Measurements from ENCODE around the gene SDR9C7.
"Not testable (repeated sequence)": the region's sequence is repeated elsewhere in the genome, so short reads cannot be mapped to it uniquely, and the experiment has no call there.

DNA sequence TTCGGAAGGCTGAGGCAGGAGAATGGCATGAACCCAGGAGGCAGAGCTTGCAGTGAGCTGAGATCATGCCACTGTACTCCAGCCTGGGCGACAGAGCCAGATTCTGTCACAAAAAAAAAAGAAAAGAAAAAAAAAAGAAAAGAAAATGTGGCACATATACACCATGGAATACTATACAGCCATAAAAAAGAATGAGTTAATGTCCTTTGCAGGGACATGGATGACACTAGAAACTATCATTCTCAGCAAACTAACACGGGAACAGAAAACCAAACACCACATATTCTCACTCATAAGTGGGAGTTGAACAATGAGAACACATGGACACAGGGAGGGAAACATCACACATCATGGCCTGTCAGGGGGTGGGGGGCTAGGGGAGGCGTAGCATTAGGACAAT lies 43.2 kb upstream of the SDR9C7 start:
- TF ChIP-seq, protein P1, sequence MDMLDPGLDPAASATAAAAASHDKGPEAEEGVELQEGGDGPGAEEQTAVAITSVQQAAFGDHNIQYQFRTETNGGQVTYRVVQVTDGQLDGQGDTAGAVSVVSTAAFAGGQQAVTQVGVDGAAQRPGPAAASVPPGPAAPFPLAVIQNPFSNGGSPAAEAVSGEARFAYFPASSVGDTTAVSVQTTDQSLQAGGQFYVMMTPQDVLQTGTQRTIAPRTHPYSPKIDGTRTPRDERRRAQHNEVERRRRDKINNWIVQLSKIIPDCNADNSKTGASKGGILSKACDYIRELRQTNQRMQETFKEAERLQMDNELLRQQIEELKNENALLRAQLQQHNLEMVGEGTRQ (IDR thresholded peaks at IDR 0.05; ENCODE audit: low read length) = not testable (repeated sequence)
- not testable (repeated sequence) for TF ChIP-seq SIN3A (conservative IDR thresholded peaks at IDR 0.05 in 1 of 2, IDR thresholded peaks at IDR 0.05 in 1 of 2; ENCODE audit: low read depth in 1 of 2, low read length in 2 of 2); POLR2AphosphoS5 (IDR thresholded peaks at IDR 0.05; ENCODE audit: low read depth, low read length); CTCF (IDR thresholded peaks at IDR 0.05; ENCODE audit: control extremely low read depth in 1 of 3, insufficient read depth in 1 of 3, low read depth in 1 of 3, low read length in 3 of 3); EZH2 (IDR thresholded peaks at IDR 0.05; ENCODE audit: low read depth, low read length, severe bottlenecking); CHD2 (IDR thresholded peaks at IDR 0.05; ENCODE audit: low read length); TEAD4 (IDR thresholded peaks at IDR 0.05; ENCODE audit: low read depth, low read length); EGR1 (IDR thresholded peaks at IDR 0.05; ENCODE audit: borderline replicate concordance, low read depth, low read length); BRCA1 (IDR thresholded peaks at IDR 0.05; ENCODE audit: low read depth, low read length); POLR2A (IDR thresholded peaks at IDR 0.05; ENCODE audit: control extremely low read depth in 1 of 2, low read depth in 2 of 2, low read length in 2 of 2); PHF8 (conservative IDR thresholded peaks at IDR 0.05; ENCODE audit: low read depth, low read length); FOSL1 (IDR thresholded peaks at IDR 0.05; ENCODE audit: insufficient read depth, low read depth, low read length)

All from H1 (cell line).